ENCODE results near the gene CROCC2.

CROCC2 gene

DNA sequence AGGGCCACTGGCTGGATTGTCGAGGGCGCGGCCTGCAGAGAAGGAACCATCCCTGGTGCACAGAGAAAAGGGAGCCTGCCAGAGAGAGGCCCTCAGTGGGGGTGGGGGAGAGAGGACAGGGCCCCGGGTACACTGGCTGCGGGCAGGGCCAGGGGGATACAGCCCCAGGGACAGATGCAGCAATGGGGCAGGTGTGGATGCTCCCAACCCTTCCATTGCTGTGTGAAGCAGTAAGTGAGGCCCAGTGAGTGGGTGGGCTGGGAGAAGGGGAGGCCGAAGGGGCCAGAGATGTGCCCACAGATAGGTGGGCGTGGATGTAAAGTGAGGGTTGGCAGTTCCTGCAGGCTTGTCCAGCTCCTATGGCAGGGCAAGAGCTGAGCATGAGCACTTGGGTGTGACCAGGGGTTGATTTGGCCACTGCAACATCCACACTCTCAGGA lies 30.1 kb upstream of the CROCC2 start:
- no peak for DNase-seq

DNA sequence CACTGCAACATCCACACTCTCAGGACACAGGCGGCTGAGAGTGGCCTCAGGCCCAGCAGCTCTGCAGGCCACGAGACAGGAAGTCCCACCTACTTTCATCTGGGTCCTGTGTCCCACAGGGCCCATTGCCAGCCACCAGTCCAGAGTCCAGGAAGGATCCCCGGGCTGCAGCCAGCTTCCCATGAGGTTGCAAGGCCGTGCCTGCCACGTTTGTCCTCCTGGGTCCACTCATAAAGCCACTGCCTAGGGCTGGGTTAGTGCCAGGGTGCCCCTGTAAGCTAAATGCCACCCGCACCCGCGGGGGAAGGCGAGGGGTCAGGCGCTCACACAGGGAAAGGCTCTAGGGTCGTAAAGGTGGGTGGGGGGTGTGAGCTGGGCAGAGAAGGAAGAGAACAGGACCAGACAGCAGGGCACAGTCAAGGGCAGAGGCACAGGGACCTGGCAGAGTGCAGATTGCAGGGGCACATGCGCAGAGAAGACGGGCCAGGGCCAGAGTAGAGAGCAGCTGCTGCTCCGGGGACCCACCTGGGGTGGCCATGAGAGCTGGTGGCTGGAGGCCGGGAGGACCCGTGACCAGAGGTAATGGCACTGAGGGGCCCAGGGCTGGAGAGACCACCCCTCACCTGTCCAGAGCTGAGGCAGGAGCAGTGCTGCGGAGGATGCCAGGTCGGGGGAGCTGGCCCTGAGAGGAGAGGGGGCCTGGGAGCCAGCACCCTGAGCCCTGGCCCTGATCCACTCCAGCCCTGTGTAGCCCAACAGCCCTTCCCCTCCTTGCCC lies 29.5 kb upstream of the CROCC2 start:
- DNase-seq, result no peak

DNA sequence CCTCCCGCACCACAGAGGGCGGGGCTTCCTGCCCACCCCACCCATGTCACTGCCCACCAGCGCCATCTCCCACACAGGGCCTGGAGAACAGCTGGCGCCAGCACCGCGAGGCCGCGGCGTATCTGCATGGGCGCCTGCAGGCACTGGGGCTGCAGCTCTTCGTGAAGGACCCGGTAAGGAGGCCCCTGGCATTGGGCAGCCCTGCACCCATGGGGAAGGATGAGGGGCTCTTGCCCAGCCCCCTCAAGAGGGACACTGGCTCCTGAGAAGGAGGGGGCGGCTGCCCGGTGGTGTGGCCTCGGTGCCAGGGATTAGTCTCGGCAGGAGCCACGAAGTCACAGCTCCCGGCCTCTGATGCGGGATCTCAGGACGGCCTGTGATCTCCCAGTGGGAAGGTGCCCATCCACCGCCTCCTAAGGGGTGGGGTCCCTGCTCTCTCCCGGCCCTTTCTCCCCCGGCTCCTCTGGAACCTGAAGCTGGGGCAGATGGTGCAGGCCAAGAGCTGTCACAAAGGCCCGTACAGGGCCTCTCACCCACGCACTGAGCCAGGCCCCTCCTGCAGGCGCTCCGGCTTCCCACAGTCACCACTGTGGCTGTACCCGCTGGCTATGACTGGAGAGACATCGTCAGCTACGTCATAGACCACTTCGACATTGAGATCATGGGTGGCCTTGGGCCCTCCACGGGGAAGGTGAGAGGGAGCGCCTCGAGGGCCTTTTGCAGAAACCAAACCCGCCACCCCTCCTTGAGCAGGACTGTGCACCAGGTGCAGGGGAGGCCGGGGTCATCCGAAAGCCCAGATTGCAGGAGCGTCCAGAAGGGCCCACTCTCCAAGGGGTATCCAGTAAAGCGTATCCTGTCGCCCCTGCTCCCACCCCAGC lies 28.4 kb upstream of the CROCC2 start:
- DNase-seq, result no peak

DNA sequence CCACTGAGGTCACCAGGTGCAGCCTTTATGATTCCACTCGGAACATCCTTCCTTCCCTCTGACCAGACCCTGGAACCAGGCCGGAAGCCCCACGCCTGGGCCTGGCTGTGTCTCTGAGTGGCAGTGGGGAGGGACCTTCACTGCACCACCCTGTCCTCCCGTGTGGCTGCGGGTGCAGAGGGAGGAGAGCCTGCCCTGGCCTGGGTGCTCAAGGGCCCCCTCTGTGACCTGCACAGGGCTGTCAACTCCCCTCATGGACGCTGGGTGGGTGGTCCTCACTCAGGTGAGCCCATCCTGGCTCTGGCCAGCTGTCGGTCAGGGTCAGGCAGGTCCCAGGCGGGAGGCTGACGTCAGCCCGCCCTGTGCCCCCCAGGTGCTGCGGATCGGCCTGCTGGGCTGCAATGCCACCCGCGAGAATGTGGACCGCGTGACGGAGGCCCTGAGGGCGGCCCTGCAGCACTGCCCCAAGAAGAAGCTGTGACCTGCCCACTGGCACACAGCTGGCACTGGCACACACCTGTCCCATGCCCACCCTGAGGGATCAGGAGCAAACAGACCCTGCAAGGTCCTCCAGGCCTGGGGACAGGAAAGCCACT lies 27.7 kb upstream of the CROCC2 start:
- no peak for DNase-seq

DNA sequence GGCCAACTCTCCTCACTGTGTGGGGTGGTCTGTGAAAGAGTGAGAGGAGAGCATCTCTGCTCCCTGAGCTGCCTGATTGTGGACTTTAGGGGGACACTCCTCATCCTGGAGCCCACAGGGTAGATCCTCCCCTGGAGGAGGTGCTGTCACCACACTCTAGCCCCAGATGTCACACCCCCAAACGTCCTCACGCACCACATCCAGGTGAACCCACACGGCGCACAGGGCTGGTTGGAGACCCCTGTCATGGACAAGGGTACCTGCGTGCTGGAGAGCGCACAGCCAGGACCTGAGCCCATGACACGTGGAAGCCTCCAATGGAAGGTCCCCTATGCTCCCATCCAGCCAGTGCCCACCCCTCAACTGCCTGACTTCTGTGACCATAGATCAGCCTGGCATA lies 27.0 kb upstream of the CROCC2 start:
- DNase-seq, result no peak

DNA sequence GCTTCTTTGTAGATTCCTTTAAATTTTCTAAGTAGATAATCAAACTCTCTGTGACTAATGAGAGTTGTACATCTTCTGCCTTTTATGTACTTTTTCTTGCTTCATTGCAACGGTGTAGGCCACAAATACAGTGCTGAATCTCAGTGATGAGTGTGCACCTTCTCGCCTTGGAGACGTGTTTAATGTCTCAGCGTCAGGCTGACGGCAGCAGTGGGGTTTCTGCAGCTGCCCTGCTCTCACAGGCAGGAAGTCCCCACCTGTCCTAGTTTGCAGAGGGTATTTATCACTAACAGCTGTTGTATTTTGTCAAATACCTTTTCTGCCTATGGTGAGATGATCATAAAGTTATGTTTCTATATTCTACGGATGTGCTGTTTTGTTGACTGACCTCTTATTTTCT lies 24.2 kb upstream of the CROCC2 start:
- DNase-seq, result no peak

DNA sequence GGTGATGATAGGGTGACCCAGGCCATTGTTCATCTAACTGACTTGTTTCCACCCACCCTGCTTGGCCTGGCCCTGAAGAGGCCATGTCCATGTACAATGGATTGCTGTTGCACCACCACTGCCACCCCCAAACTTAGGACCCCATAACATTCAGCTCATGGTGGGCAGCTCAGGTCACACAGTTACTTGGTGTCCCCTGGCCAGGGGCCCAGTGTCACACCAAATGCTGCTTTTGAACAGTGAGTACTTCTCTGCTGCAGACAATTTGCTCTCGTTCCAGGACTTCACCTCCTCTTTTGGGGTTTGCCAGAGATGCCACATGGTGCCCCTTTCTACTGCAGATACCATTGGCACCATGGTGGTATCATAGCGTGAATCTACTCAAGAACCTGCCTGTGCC lies 21.9 kb upstream of the CROCC2 start:
- no peak for DNase-seq

DNA sequence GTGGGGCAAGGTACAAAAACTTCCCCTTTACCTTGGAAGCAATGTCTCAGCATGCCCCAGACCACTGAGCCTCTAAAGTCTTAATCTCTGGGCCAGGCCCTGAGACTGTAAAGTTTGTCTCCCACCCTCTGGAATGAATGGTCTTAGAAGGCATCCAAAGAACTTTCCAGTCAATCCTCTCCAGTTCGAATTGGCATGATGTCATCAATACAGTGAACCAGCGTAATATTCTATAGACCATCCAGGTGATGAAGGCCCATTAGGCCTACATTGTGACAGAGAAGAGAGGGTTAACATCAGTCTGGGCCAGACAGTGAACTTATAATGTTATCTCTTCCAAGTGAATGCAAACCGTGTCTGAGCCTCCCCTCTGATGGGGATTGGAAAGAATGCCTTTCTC lies 21.4 kb upstream of the CROCC2 start:
- no peak for DNase-seq

DNA sequence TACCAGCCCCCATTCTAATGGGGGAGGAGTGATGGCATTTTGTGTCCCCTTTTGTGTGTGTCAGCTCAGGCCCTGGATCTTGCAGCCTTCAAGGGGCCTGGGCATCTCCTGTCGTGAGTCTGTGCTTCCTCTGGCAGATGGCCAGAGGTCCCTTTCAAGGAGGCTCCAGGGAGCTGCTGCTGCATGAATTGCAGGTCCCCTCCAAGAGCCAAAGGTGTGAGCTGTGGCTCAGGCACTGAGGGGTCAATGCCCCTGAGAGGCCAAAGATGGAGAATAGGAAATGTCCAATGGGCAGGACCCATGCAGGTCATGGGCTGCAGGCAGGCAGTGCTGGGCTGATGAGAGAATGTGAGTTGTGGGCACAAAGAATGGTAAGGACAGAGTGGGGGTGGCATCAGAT lies 20.6 kb upstream of the CROCC2 start:
- no peak for DNase-seq

DNA sequence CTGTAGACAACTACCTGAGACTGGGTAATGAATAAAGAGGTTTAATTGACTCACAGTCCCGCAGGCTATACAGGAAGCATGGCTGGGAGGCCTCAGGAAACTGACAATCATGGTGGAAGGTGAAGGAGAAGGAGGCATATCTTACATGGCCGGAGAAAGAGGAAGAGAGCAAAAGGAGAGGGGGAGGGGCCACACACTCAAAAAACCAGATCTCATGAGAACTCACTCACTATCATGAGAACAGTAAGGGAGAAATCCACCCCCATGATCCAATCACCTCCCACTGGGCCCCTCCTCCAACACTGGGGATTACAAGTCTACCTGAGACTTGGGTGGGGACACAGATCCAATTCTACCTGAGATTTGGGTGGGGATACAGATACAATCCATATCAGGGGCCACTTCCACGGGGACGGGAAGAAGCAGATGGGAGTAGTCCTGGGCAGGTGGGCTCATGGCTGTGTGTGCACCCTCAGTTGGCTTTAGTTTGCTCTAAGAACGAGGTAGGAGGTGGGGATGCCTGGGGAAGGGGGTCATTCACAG lies 20.0 kb upstream of the CROCC2 start:
- DNase-seq, result no peak

DNA sequence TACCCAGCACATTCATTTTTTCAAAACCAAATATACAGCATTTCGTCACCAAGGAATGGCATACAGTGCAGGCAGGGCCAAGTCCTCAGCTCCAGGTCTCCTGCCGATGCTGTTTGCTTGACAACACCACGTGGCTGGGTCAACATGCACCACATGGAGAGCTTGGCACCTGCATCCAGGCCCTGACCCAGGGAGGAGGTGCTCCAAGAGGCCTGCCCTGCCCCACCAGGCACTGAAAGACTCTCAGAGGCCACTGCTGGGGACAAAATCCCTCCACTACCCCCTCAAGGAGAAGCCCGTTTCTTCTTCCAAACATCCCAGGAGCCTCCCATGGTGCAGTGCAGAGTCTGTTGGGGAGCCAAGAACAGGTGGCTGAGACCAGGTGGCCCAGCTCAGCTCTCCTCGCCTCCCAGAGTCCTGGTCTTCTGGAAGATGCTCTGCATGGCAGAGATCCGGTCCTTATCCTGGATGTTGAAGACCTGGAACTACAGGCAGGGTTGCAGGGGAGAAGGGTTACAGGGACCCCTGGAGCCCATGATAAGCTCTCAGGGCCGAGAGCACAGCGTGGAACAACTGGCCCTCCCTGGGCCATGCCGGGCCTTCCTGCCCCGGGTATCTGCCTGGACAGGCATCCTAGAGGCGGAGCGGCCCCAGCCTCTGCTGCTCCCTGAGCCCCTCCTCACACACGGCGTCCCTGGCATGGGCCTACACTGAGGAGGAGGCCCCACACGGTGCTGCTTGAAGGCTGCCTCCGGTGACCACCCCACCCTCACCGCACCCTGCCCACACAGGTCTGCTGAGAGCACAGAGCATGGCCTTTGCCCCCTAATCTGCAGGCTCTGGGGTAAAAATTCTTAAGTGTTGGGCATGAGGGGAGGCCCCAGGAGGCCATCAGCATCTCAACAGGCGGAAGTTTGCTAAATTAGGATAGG lies 19.2 kb upstream of the CROCC2 start:
- DNase-seq, result no peak

DNA sequence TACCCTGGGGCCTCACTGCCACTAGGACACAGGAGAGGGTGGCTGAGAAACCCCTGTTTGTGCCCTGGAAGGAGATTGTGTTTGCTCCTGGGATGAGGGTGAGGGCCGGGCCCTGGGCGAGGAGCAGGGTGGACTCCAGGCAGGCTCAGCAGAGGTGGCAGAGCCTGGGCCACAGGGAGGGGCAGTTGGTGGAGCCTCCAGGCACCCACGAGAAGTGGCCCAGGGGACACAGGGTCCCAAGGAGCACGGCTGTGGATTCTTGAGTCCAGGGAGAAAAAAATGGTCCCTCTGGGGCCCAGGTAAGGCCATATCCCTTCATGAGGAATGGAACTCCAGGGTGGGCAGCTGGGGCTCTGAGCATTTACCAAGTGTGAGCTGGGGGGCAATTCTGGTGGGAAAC lies 18.5 kb upstream of the CROCC2 start:
- no peak for DNase-seq

DNA sequence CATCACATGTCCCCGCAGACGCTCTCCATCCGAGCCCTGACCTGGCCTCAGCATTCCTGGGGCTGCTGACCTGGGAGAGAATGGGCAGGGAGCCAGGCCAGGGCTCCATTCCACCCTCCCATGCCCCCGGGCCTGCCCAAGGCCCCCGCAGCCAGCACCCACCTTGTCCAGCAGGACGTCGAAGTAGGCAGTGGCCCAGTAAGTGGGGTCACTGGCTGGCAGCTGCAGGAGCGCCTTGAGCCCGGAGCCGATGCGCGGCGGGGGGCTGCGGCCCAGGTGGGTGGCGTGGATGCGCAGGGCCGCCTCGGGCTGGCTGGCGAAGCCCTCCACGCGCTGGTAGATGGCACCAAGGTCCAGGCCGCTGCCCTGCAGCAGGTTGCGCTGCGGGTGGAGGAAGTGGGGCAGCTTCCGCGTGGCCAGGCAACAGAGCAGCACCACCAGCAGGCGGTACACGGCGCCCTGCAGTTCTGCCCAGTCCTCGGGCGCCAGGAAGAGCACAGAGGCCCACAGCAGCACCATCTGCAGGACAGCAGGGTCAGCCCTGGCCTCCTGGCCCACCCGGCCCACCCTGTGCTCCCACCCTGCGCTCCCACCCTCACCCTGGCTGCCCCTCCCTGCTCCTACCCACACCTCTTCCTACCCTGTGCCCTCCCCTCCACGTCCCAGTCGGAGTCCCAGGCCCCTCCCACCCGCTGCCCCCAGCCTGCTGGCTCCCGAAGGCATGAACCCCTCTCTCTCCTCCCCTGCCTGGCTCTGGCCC lies 17.8 kb upstream of the CROCC2 start:
- no peak for DNase-seq

DNA sequence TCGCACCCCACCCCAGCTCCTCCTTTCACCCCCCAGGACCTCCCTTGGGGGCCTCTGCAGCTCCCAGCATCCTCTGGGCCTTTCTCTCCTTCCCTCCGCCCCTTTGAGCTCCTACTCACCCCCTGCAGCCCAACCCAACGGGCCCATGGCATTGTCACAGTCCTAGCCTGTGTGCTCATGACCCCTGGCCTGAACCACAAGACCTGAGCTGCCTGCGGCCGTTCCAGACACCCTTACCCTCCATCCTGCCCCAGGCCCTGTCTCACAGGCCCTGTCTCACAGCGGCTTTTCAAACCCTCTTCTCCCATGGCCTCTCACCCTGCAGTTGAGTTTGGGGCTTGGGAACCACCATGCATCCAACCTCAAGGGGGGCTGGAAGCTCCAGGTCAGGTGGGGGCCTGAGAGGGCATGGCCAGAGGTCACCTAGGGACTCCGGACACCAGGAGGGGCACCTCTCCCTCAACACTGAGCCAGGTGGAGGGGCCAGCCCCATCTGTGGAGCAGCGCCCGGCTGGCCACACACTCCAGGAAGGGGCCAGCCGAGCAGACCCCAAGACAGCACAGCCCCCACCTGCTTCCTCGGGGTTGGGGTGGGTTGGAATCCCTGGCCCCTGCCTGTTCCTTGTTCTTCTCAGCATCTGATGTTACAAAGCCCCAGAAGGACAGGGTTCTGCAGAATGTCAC lies 17.1 kb upstream of the CROCC2 start:
- no peak for DNase-seq

DNA sequence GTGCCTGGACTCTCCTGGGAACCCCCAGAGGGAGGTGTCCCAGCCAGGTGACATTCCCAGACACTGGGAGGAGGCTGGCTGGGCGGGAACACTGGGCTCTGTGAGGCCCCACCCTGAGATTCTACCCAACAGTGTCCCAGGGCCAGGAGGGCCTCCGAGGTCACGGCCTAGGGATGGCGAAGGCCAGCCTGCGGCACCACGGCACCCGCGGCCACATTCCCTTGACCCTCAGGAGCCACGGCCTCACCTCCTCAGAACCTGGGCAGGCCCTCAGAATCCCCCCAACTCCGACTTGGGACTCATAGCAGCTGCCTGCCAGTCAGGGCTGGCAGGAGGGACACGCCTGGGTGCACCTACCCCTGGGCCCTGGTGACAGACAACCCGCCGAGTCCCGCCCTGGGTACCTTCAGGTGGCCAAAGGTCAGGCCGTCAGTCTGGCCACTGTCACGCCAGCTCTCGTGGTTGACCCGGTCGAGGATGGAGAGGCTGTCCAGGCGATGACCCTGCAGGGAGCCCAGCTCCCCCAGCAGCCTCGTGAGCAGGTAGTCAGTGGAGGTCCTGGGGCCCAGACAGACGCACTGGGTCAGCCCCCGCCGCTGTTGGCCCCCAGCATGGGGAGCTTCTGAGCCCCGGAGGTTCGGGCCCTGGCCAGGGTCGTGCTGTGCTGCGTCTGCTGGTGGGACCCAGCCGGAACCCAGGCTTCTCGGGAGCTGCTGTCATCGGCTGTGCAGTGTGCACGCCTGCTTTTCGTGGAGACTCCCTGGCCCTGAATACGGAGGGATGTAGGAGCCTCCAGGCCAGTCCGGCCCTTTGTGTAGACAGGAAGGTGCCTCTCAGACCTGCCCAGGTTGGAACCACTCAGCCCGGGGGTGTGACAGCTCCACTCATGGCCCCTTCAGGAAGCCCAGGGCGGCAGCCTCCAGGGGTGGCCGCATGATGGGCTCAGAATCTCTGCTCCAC lies 16.3 kb upstream of the CROCC2 start:
- no peak for DNase-seq

DNA sequence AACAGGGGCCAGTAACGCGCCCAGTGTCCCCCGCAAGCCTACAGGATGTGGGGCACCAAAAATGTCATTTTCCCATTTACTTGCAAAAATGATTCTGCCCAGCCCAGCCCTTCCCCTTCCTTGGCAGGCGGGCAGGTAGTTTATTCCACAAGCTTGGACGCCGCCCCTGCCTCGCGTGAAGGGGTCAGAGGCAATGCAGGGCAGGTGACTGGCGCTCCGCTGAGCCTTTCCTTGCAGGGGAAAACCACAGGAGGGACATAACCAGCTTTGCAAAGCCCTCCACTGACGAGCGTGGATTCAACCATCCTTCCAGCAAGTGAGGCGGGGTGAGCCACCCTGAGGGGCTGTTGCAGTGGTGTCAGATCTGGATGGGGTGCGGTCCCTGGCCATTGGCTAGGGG lies 15.4 kb upstream of the CROCC2 start:
- no peak for DNase-seq

DNA sequence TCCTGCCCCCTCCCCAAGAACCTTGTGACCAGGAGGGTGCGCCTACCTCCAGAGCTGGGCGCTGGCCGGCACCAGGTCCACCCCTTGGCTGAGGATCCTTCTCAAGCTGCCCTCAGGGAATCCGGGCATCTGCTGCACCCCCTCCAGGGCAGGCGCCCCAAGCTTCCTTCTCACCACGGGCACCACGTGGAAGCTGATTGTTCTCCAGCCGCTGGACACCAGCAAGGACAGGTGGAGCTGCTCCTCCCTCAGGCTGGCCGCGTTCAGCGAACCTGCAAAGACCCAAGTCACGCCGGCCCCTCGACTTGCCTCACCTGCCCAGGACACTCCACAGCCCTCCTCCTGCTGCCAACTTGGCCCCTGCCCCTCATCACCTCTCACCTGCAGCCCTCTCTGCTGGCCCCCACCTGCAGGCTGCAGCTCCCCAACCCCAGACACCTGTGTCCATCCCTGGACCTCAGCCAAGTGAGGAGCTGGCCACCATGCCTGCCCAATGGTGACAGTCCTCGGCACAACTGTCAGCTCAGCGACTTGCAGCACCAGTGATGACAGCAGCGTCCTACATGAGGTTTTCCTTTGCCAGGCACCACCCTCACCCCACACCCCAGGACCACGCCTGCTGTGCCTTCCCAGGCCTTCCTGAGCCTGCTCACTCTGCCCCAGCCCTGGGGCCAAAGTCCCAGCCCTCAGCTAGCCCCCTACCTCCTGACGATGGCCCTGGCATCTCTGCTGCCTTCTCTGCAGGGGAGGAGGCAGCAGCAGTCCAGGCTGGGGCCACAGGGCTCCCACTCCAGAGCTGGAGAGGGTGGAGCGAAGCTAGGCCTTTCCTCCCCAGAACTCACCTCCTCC lies 14.4 kb upstream of the CROCC2 start:
- DNase-seq, result no peak

DNA sequence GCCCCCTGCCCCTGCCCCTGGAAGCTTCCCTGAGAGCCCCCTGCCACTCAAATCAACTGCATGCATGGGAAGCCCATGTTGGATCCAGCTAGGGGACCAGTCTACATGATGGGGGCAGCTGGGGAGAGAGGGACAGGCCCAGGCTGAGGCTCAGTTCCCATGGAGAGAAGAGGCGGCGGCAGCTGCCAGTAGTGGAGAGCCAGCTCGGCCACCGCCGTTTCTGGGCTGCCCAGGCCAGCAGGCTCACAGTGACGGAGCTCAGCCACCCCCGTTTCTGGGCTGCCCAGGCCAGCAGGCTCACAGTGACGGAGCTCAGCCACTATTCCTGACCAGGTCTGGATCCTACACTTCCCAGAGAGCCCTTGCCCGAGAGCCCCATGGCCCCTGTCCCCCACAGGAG lies 13.8 kb upstream of the CROCC2 start:
- DNase-seq, result no peak

DNA sequence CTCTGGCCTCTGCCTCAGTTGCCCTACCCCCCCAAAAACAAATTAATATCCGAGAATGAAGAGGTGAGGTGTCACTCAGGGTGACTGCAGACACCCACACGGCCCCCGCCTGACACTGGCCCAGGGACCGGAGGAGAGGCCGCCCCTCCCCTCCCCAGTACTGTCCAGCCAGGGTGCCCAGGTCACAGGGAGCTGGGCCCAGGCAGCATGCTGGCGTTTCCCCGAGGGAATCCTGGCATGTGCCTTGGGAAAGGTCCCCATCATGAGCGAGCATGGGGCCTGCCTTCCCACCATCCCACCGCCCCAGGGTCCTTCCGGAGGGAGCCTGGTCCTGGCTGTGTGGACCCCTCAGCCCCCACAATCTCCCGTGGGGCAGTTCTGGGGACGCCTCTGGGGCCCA lies 13.2 kb upstream of the CROCC2 start:
- DNase-seq, result no peak

All from SIG-M5 (cell line).